Activated CD8-positive, alpha-beta memory T cell treated with anti-CD3 and anti-CD28 coated beads for 48 hours (primary cell): ENCODE data around the gene SLC25A23.
"Not testable (repeated sequence)": the region's sequence is repeated elsewhere in the genome, so short reads cannot be mapped to it uniquely, and the experiment has no call there.

Experiments
- DNase-seq, 3 experiments: peaks; one replicate each; pipeline ENCODE4 v3.0.0-alpha.2; 2020; ENCODE audit warnings: low read depth in 2 of 3, low spot score in 2 of 3

The SLC25A23 gene

GRCh38 chr19:6457958-6458694 lies 1.5 kb downstream of the SLC25A23 start:
- DNase-seq, result no peak

DNA sequence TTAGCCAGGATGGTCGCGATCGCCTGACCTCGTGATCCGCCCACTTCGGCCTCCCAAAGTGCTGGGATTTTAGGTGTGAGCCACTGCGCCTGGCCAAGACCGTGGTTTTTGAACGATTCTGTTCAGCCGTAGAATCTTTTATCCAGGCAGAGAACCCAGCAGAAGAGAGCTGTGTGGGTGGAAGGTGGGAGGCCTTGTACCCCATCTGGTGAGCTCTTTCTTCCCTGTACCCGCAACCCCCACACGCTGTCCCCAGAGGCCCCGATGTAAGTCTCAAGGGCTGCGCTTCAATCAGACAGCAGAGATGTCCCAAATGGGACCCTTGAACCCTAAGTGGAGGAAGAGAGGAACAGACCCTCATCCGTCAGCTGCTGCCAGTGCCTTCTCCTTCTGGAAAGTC lies 3.7 kb downstream of the SLC25A23 start:
- no peak for DNase-seq

- DNase-seq, result no peak
Measured at GRCh38 chr19:6453951-6454565, 5.5 kb downstream of the SLC25A23 start.

DNA sequence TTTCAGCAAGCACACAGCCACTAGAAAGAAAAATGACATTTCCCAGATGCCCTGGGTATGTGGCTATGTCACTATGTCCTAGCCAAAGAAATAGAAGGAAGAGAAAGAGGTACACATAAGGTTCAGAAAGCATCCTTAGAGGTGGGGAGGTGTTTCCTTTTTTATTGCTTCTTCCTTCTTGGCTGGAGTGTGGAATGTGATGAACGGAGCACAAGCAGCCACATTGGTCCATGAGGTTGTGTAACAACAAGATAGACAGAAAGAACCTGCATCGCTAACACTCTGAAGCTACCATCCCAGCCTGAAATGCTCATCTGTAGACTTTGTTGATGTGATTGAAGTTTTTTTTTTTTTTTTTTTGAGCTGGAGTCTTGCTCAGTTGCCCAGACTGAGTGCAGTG lies 6.7 kb downstream of the SLC25A23 start:
- DNase-seq, result no peak

DNA sequence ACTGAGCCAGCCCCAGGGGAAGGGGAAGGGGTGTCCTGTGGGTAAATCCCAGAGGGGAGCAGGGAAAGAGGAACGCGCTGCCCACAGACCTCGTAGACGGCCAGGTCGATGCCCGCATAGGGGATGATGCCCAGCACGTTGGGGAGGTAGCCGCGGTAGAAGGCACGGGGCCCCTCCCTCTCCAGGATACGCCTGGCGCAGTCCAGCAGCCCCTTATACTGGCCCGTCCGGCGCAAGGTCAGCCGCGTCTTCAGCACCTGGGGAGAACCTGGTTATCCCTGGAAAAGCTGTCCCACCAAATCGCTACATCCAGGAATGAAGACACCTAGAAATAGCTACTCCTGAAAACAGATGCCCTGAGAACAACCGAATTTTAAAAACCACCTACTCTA lies 7.4 kb downstream of the SLC25A23 start:
- DNase-seq, result no peak

DNA sequence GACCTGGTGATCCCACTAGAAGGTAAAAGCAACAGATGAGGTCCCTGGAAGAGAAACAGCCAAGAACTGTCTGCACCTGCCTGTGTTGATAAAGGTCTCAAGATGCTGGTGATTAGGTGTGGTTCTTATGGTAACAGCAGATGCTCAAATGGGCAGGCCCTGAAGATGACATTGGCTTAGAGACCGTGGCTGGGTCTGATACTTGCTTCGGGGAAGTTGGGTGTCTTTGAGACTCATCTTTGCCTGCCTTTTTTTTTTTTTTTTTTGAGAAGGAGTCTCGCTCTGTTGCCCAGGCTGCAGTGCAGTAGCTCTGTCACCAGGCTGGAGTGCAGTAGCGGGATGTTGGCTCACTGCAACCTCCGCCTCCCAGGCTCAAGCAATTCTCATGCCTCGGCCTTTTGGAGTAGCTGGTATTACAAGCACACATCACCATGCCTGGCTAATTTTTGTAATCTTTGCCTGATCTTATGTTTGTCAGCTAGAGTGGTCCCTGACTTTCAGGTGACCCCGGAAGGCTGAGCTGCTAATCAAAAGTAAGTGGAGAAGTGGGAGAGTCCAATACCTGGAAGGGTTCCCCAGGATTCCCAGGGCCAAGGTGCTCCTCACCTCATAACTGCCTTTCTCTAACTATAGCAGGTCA lies 7.9 kb downstream of the SLC25A23 start:
- DNase-seq, result no peak

- DNase-seq, result no peak
Measured at GRCh38 chr19:6450166-6450565, 9.4 kb downstream of the SLC25A23 start.

DNA sequence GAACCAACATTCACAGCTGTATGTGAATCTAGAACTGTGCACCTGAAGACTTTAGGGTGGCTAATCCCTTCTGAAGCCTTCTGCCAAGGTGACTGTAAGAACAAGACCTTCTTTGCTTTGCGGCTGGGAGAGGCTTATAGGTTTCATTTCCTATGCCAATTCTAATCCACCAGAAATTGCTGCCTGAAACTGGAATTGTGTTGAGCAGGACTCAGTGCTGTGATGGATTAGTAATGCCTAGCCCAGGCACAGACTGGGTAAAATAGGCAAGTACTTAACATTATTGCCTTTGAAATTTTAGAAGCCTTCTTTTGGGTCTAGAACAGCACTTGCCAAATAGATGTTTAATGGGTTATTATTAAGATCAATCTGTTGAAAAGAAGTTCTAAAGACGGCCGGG lies 11.5 kb downstream of the SLC25A23 start:
- no peak for DNase-seq

DNA sequence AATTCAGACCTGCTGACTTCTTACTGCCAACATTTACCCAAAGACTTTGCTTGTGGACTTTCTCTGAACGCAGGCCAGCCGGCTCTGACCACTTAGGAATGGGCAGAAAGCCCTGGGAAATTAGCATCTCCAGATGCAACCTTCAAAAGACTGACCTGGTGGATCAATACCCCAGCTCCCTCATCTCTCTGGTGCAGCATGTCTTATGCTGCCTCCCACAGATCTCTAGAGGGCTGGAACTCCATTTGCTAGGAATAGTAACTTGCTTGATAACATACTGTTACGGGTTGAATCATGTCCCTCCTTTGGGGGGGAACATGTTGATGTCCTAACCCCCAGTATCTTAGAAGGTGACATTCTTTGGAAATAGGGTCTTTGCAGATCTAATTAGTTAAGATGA lies 13.1 kb downstream of the SLC25A23 start:
- no peak for DNase-seq

- no peak for DNase-seq
Measured at GRCh38 chr19:6443986-6444385, 15.6 kb downstream of the SLC25A23 start.

DNA sequence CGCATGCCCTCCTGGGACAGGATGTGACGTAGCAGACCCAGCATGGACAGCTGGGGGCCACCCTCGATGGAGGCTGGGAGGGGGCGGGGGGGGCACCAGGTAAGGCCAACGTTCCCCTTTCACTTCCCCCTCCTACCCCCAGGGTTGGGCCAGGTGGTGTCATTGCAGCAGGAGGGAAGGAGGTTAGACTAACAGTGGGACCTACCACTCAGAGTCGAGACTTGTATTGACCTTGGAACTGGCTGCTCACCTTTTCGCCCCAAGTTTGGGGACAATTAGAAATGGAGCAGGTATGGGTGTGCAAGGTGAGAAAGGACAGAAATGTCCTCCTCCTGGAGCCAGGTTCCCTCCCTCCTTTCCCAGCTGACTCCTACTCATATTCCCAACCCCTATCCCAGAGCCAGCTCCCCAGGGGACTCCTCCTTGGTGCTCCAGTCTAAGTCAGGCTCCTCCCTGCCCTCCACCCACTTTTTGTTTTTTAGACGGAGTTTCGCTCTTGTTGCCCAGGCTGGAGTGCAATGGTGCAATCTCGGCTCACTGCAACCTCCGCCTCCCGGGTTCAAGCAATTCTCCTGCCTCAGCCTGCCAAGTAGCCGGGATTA lies 17.4 kb downstream of the SLC25A23 start:
- no peak for DNase-seq

DNA sequence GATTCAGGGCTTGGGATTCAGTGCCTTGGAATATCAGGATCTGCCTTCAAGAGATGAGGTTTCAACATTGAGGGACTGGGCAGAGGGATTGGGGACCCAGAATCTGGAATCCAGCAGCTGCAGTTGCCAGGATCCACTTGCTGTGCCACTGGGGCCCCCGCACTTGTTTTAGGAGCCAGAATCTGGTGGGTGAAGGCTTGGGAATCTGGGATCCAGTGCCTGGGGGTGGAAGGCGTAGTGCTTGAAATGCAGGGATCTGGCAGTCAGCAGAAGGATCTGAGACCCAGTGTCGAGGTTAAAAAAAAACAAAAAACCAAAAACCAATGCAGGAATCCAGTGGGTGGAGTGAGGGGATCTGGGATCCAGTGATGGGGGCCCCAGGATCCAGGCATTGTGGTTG lies 18.7 kb downstream of the SLC25A23 start:
- no peak for DNase-seq

DNA sequence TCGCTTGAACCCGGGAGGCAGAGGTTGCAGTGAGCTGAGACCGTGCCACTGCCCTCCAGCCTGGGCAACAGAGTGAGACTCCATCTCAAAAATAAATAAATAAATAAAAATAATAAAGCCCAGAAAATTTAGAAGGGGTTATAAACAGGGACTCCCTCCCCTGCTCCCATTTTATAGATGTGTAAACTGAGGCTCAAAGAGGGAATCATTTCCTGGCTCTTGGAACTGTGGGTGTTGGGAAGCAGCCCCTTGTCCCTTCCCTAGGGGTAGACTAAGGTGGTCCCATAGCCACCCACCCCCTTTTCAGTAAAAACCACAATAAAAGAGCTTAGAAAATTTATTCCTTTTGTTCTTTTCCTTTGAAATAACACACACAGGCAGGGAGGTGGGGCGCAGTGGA lies 19.8 kb downstream of the SLC25A23 start:
- no peak for DNase-seq

GRCh38 chr19:6433663-6434062 lies 25.9 kb downstream of the SLC25A23 start, which contains the start of gene SLC25A41:
SLC25A41 (minus strand) TSS chr19:6433763; CDS start chr19:6433693, 70 bp downstream.
- no peak for DNase-seq

DNA sequence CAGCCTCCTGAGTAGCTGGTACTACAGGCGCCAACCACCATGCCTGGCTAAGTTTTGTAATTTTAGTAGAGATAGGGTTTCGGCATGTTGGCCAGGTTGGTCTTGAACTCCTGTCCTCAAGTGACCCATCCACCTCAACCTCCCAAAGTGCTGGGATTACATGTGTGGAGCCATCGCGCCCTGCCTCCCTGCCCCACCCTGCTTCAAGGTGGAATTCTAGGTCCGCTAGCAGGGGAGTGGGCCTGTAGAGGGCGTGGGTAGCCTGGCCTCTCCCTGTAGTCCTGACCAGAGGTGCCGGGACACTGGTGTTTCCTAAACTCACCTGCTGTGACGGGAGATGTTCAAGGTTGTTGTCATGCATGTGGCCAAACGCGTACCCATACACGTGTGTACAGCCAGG lies 26.4 kb downstream of the SLC25A23 start:
- DNase-seq, result no peak

- DNase-seq, result no peak
Measured at GRCh38 chr19:6431891-6432290, 27.7 kb downstream of the SLC25A23 start.

- DNase-seq, result no peak
Measured at GRCh38 chr19:6429419-6430221, 30.0 kb downstream of the SLC25A23 start.

- DNase-seq, result not testable (repeated sequence)
Measured at GRCh38 chr19:6428692-6429418, 30.7 kb downstream of the SLC25A23 start.

DNA sequence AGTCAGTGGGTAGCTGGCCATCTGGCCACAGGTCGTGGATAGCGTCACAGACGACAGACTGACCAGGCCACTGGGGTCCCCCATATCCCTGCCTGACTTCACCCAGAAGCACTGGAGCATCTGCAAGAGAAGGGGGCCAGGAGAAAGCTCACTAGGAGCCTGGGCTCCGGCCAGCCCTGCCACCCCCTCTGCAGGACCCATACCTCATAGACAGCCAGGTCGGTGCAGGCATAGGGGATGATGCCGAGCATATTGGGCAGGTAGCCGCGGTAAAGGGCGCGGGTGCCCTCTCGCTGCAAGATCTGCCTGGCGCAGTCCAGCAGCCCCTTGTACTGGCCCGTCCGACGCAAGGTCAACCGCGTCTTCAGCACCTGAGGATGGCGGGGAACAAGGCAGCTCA lies 32.5 kb downstream of the SLC25A23 start:
- DNase-seq, result no peak
